Stimulated activated CD8-positive, alpha-beta memory T cell treated with anti-CD3 and anti-CD28 coated beads, Interleukin-12 subunit alpha, Interleukin-12 subunit beta, amount 100 ng/mL, for 24 hours (primary cell): Measurements from ENCODE around the gene OR52L1.

Experiments
- DNase-seq: peaks from one replicate; pipeline ENCODE4 v3.0.0-alpha.2; 2020; ENCODE audit errors: extremely low read depth

OR52L1 gene

GRCh38 chr11:5940748-5941147 lies 46.0 kb downstream of the OR52L1 start:
- DNase-seq: no peak

- no peak for DNase-seq
These were observed 48.2 kb downstream of the OR52L1 start for GRCh38 chr11:5938603-5938965.

GRCh38 chr11:5937868-5938602 lies 48.8 kb downstream of the OR52L1 start:
- no peak for DNase-seq
